Gastrocnemius medialis (tissue), 4 donors: Measurements from ENCODE around the gene MMP2.

Experiments used
- POLR2A ChIP-seq, 2 donors: fragments of 450-650 bp; IDR thresholded peaks; one replicate each; pipeline ENCODE4 v1.6.1; 2017; ENCODE audit warnings: antibody characterized with exemption in 2 of 2, mild to moderate bottlenecking in 2 of 2, moderate library complexity in 2 of 2
- TF ChIP-seq, protein P1 (sequence below), 5 experiments: fragments of 450-650 bp in 3 of 5; fragments of 200-600 bp in 2 of 5; sonication (generic) in 2 of 5; IDR thresholded peaks in 4 of 5; conservative IDR thresholded peaks in 1 of 5; 1 replicate in 4 of 5; 2 replicates in 1 of 5; pipeline ENCODE4 v1.5.1; 2016 to 2019; ENCODE audit warnings: antibody characterized with exemption in 5 of 5, mild to moderate bottlenecking in 3 of 5, moderate library complexity in 3 of 5

DNA sequence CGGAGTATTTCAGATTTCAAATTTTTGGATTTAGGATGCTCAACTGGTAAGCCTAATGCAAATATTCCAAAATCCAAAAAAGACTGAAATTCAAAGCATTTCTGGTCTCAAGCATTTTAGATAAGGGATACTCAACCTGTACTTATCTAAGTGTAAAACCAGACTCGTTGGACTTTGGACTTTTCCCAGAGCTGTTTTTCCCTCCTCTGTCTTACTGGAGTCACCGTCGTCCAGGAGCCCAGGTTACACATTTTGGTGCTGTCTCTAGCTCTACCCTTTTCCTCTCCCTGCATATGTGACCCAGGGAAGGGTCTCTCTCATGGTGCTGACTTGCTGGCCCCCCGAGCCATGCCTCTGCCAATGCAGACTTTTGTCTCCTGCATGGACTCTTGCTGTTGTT lies 46.0 kb upstream of the MMP2 start:
- TF ChIP-seq POLR2A (IDR thresholded peaks at IDR 0.05), result no peak
- TF ChIP-seq, protein P1, sequence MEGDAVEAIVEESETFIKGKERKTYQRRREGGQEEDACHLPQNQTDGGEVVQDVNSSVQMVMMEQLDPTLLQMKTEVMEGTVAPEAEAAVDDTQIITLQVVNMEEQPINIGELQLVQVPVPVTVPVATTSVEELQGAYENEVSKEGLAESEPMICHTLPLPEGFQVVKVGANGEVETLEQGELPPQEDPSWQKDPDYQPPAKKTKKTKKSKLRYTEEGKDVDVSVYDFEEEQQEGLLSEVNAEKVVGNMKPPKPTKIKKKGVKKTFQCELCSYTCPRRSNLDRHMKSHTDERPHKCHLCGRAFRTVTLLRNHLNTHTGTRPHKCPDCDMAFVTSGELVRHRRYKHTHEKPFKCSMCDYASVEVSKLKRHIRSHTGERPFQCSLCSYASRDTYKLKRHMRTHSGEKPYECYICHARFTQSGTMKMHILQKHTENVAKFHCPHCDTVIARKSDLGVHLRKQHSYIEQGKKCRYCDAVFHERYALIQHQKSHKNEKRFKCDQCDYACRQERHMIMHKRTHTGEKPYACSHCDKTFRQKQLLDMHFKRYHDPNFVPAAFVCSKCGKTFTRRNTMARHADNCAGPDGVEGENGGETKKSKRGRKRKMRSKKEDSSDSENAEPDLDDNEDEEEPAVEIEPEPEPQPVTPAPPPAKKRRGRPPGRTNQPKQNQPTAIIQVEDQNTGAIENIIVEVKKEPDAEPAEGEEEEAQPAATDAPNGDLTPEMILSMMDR (IDR thresholded peaks at IDR 0.05 in 4 of 5, conservative IDR thresholded peaks at IDR 0.05 in 1 of 5), result no peak
